Natural killer cell (primary cell): ENCODE measurements around the gene TLR4. TPM values are rescaled to one million over a fixed set of nuclear protein-coding genes. Genes with fewer than 3 reads are reported as not detected.

ENCODE experiments used
- ATAC-seq, 3 donors: fragments of 150-1000 bp in 2 of 3; fragments of 200-7000 bp in 1 of 3; cut with Tn5 transposase; 1 replicate in 1 of 3; 2 replicates in 2 of 3; pipeline ENCODE4 v1.10.0; 2021; ENCODE audit warnings: mild to moderate bottlenecking in 2 of 3, moderate library complexity in 2 of 3
- DNase-seq, 2 donors: peaks; one replicate each; pipeline versions ENCODE4 v3.0.0 to v3.0.0-alpha.2; 2013 to 2021; ENCODE audit warnings: mixed read lengths in 1 of 2
- H3K27ac ChIP-seq: one replicate; pipeline ENCODE4 v1.5.1; 2013; ENCODE audit warnings: mild to moderate bottlenecking, low read length
- H3K27me3 ChIP-seq: one replicate; pipeline ENCODE4 v1.6.1; 2013; ENCODE audit warnings: low read length; ENCODE audit not compliant: control insufficient read depth, insufficient read depth
- H3K36me3 ChIP-seq: one replicate; pipeline ENCODE4 v1.6.1; 2013; ENCODE audit warnings: low read length; ENCODE audit not compliant: control insufficient read depth, insufficient read depth
- H3K4me1 ChIP-seq: one replicate; pipeline ENCODE4 v1.6.1; 2013; ENCODE audit warnings: low read length; ENCODE audit not compliant: control insufficient read depth, insufficient read depth
- H3K4me3 ChIP-seq: one replicate; pipeline ENCODE4 v1.5.1; 2013; ENCODE audit warnings: low read length
- H3K9me3 ChIP-seq: one replicate; pipeline ENCODE4 v1.6.1; 2013; ENCODE audit warnings: low read length; ENCODE audit not compliant: control insufficient read depth, insufficient read depth
- H3K27ac Mint-ChIP-seq, 2 donors: one replicate each; pipeline ENCODE4 v1.8.0; 2022; ENCODE audit warnings: mild to moderate bottlenecking in 2 of 2, mixed read lengths in 2 of 2, moderate library complexity in 1 of 2
- H3K27me3 Mint-ChIP-seq, 2 donors: one replicate each; pipeline ENCODE4 v1.8.0; 2022; ENCODE audit warnings: low read depth in 2 of 2, mixed read lengths in 2 of 2
- H3K36me3 Mint-ChIP-seq: one replicate; pipeline ENCODE4 v1.8.0; 2022; ENCODE audit warnings: mixed read lengths
- H3K4me1 Mint-ChIP-seq, 2 donors: one replicate each; pipeline ENCODE4 v1.8.0; 2022; ENCODE audit warnings: mixed read lengths in 2 of 2
- H3K4me3 Mint-ChIP-seq: one replicate; pipeline ENCODE4 v1.8.0; 2022; ENCODE audit warnings: mild to moderate bottlenecking, moderate library complexity, mixed read lengths
- H3K9me3 Mint-ChIP-seq, 2 donors: one replicate each; pipeline ENCODE4 v1.8.0; 2022; ENCODE audit warnings: mixed read lengths in 2 of 2
- WGBS: methylation state at CpG from one replicate; pipeline ENCODE4 v1.1.7; 2013; ENCODE audit warnings: missing lambda C conversion rate; ENCODE audit not compliant: insufficient coverage; 5-methylcytosine and 5-hydroxymethylcytosine counted together
- intact Hi-C: fragments of 100-400 bp; cut with micrococcal nuclease; formaldehyde crosslinking; loops from one replicate; pipeline ENCODE4 v1.14.2; 2022
- total RNA-seq, 4 donors: library from RNA; stranded (reverse); fragments of 120-200 nt in 1 of 4; gene quantifications; one replicate each; pipeline versions ENCODE4 v1.2.3 to v1.2.4, GENCODE V29; 2013 to 2022
- TF ChIP-seq, protein P1 (sequence below): fragments of 200-600 bp; IDR thresholded peaks from one replicate; pipeline ENCODE4 v1.8.0; 2022; ENCODE audit warnings: antibody characterized with exemption

The TLR4 gene
- total RNA-seq, 3 donors from 2014 or later (not counting 1 experiment from before 2014, with no cell fraction given): 1.4 to 15.4 (median 2.2) TPM

- no peaks in the 10 kb centered on the region for H3K9me3 Mint-ChIP-seq
- H3K27me3 ChIP-seq: peaks cover 10% of the 10 kb centered on the region
- H3K27me3 Mint-ChIP-seq: peaks cover 30 to 43% of the 10 kb centered on the region in 2 donors
- H3K4me3 ChIP-seq: no peak overlapping the region
- WGBS: 4% methylated on average over 46 of the region's 46 CpGs
- no peaks in the 10 kb centered on the region for H3K36me3 Mint-ChIP-seq
- intact Hi-C loops: no loop called here
- DNase-seq (no peak), ATAC-seq (peak in 1 of 3 donors; percentile 43)
- H3K4me3 Mint-ChIP-seq: peak overlapping the region; percentile 64
- peaks cover 9 to 16% of the 10 kb centered on the region in 2 donors for H3K4me1 Mint-ChIP-seq
- H3K27ac ChIP-seq: no peak overlapping the region
- no peaks in the 10 kb centered on the region for H3K36me3 ChIP-seq
- TF ChIP-seq, protein P1, sequence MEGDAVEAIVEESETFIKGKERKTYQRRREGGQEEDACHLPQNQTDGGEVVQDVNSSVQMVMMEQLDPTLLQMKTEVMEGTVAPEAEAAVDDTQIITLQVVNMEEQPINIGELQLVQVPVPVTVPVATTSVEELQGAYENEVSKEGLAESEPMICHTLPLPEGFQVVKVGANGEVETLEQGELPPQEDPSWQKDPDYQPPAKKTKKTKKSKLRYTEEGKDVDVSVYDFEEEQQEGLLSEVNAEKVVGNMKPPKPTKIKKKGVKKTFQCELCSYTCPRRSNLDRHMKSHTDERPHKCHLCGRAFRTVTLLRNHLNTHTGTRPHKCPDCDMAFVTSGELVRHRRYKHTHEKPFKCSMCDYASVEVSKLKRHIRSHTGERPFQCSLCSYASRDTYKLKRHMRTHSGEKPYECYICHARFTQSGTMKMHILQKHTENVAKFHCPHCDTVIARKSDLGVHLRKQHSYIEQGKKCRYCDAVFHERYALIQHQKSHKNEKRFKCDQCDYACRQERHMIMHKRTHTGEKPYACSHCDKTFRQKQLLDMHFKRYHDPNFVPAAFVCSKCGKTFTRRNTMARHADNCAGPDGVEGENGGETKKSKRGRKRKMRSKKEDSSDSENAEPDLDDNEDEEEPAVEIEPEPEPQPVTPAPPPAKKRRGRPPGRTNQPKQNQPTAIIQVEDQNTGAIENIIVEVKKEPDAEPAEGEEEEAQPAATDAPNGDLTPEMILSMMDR: no peak
- no peak overlapping the region for H3K27ac Mint-ChIP-seq
- H3K9me3 ChIP-seq: no peaks in the 10 kb centered on the region
- H3K4me1 ChIP-seq: peaks cover 4% of the 10 kb centered on the region
Measured at GRCh38 chr9:117744856-117745389, 40.7 kb downstream of the TLR4 start.

- intact Hi-C loops: no loop called here
- no peaks in the 10 kb centered on the region for H3K36me3 ChIP-seq
- no peak for DNase-seq
- Mint-ChIP-seq H3K27ac (no peak overlapping the region), H3K27me3 (peaks cover 30 to 50% of the 10 kb centered on the region in 2 donors), H3K4me3 (no peak overlapping the region), H3K4me1 (peaks cover 9 to 16% of the 10 kb centered on the region in 2 donors), H3K36me3 (no peaks in the 10 kb centered on the region), H3K9me3 (no peaks in the 10 kb centered on the region)
- ATAC-seq: no peak
- no peaks in the 10 kb centered on the region for H3K9me3 ChIP-seq
- peaks cover 10% of the 10 kb centered on the region for H3K27me3 ChIP-seq
- H3K4me1 ChIP-seq: peaks cover 4% of the 10 kb centered on the region
- TF ChIP-seq, protein P1: no peak
- no peak overlapping the region for H3K27ac ChIP-seq
- no peak overlapping the region for H3K4me3 ChIP-seq
- 77% methylated on average over 8 of the region's 8 CpGs for WGBS
Measured at GRCh38 chr9:117745598-117745997, 41.4 kb downstream of the TLR4 start.

GRCh38 chr9:117746263-117746662 lies 42.1 kb downstream of the TLR4 start:
- Mint-ChIP-seq H3K4me1 (peaks cover 9 to 16% of the 10 kb centered on the region in 2 donors), H3K4me3 (no peak overlapping the region), H3K36me3 (no peaks in the 10 kb centered on the region), H3K9me3 (no peaks in the 10 kb centered on the region), H3K27me3 (peaks cover 30 to 50% of the 10 kb centered on the region in 2 donors), H3K27ac (no peak overlapping the region)
- Histone ChIP-seq H3K36me3 (no peaks in the 10 kb centered on the region), H3K9me3 (no peaks in the 10 kb centered on the region), H3K27me3 (peaks cover 10% of the 10 kb centered on the region), H3K27ac (no peak overlapping the region), H3K4me1 (peaks cover 4% of the 10 kb centered on the region), H3K4me3 (no peak overlapping the region)
- WGBS: 86% methylated on average over 3 of the region's 4 CpGs
- intact Hi-C loops: no loop called here
- ATAC-seq (no peak), DNase-seq (no peak)
- TF ChIP-seq, protein P1: no peak
